HG03469 (cell line): Measurements from ENCODE around the gene GIPC1.
"Not testable (repeated sequence)": the region's sequence is repeated elsewhere in the genome, so short reads cannot be mapped to it uniquely, and the experiment has no call there.

ENCODE experiments used
- ATAC-seq: cut with Tn5 transposase; IDR thresholded peaks from one replicate; pipeline ENCODE4 v1.9.1; 2021; ENCODE audit warnings: mild to moderate bottlenecking, moderate library complexity, moderate number of reproducible peaks; ENCODE audit not compliant: unreplicated experiment

Gene GIPC1

GRCh38 chr19:14472202-14472938, 23.6 kb downstream of the GIPC1 start:
- no peak for ATAC-seq

- no peak for ATAC-seq
These were observed 24.3 kb downstream of the GIPC1 start for GRCh38 chr19:14471436-14472187.

GRCh38 chr19:14470031-14470876, 25.7 kb downstream of the GIPC1 start:
- no peak for ATAC-seq

GRCh38 chr19:14467816-14468215, 28.1 kb downstream of the GIPC1 start:
- ATAC-seq, result no peak

DNA sequence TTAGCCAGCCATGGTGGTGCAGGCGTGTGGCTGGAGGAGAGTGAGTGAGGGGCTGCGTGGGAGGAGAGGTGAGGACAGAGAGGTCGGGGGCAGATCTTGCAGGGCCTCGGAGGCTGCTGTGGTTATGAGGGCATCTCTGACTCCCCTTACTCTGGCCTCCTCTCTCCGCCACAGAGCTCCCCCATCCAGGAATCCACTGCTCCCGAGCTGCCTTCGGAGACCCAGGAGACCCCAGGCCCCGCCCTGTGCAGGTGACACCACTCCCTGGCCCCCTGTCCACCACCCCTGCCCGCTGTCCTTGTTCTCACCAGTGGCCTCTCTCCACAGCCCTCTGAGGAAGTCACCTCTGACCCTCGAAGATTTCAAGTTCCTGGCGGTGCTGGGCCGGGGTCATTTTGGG, 28.5 kb downstream of the GIPC1 start:
- ATAC-seq, result no peak

DNA sequence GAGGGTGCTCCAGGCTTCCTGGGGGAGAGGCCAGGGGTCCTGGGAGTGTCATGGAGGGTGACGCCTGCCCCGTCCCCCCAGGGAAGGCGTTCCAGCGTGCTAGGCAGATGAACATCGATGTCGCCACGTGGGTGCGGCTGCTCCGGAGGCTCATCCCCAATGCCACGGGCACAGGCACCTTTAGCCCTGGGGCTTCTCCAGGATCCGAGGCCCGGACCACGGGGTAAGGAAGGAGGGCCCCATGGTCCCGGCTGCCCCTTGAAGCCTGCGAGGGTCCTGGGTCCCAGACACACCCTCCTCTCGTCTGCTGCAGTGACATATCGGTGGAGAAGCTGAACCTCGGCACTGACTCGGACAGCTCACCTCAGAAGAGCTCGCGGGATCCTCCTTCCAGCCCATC, 32.2 kb downstream of the GIPC1 start:
- ATAC-seq, result no peak

GRCh38 chr19:14462401-14462800, 33.5 kb downstream of the GIPC1 start:
- ATAC-seq, result not testable (repeated sequence)

DNA sequence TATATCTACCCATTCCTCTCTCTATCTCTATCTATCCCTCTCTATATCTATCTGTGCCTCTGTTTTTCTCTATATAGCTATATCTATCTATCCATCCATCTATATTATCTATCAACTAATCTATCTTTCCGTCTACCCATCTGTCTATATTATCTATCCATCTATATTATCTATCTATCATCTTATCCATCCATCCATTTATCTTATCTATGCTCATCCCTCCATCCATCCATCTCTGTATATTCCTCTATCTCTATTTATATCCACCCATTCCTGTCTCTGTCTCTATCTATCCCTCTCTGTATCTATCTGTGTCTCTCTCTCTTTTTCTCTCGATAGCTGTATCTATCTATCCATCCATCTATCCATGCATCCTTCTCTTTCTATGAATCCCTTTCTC, 35.0 kb downstream of the GIPC1 start:
- ATAC-seq, result no peak

GRCh38 chr19:14459703-14460102, 36.2 kb downstream of the GIPC1 start:
- no peak for ATAC-seq

DNA sequence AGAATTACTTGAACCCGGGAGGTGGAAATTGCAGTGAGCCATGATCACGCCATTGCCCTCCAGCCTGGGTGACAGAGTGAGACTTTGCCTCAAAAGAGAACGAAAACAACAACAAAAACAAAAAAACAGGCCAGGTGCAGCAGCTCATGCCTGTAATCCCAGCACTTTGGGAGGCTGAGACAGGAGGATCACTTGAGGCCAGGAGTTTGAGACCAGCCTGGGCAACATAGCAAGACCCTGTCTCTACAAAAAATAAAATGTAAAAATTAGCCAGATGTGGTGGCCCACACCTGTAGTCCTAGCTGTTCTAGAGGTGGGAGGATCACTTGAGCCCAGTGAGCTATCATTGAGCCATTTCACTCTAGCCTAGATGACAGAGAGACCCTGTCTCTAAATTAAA, 43.6 kb downstream of the GIPC1 start:
- ATAC-seq, result not testable (repeated sequence)

DNA sequence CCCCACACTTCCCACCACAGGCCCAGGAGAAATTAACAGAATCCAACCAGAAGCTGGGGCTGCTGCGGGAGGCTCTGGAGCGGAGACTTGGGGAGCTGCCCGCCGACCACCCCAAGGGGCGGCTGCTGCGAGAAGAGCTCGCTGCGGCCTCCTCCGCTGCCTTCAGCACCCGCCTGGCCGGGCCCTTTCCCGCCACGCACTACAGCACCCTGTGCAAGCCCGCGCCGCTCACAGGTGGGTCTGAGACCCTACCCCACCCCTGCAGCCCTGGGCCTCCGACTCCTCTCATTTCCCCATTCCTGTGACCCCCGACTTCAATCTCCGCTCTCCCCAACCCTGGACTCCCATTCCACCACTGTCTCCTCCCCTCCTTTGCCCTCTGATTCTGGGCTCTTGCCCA, 45.1 kb downstream of the GIPC1 start:
- no peak for ATAC-seq

DNA sequence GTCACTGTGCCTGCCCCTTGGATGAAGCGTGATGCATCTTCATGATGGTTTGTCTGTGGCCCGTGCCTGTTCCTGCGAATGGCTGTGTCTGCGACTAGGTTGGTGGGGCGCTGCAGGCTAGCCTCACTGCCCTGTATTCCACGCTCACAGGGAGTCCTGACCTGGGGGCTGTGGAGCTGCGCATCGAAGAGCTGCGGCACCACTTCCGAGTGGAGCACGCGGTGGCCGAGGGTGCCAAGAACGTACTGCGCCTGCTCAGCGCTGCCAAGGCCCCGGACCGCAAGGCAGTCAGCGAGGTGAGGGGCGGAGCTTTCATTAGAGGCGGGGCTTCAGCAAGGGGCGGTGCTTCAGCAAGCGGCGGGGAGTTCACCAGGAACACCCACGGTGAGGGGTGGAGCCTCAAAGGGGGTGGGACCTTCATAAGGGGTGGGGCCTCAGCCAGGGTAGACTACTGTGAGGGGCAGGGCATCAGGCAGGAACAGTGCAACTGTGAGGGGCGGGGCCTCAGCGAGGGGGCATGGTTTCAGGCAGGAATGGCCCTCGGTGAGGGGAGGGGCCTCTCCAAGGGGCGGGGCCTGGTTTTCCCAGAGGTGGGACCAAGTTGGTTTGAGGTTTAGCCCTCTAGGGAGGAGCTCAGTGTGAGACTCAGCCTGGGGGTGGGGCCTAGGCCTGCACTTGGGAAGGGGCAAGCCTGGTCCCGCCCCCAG, 45.6 kb downstream of the GIPC1 start:
- no peak for ATAC-seq

DNA sequence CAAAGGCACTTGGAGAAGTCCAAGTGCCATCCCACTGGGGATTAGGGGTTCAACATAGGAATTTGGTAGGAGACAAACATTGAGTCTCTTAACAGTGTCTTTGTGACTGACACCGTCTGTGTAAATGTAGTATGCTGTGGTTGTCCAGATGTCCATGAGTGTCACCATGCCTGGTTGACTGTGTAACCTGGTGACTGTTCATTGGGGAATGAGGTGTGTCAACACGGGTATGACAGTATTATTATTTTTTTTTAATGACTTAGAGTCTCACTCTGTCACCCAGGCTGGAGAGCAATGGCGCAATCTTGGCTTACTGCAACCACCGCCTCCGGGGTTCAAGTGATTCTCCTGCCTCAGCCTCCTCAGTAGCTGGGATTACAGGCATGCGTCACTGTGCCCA, 46.6 kb downstream of the GIPC1 start:
- ATAC-seq, result no peak

DNA sequence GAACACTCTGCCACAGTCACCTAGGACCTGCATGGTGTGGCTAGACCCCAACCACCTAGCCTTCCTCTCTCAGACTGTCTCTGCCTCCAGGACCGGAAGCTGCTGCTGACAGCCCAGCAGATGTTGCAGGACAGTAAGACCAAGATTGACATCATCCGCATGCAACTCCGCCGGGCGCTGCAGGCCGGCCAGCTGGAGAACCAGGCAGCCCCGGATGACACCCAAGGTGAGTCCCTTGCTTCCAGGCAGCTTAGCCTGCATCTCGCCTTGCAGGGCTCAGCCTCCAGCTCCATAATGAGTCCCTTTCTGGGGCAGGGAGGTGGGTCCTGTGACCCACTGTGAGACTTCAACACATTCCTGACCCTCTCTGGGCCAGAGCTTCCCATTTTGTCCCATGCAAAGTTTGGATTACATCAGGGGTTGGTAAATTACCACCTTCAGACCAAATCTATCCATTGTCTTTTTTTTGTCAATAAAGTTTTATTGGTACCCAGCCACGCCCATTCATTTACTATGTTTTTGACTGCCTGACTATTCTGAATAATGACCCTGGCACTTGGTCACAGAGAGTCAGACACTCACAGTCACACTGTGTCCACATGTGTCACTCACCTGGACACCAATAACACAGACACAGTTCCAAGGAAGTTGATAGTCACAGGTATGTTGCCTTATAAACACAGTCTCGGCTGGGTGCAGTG, 49.4 kb downstream of the GIPC1 start:
- ATAC-seq, result no peak

GRCh38 chr19:14443632-14444216, 52.2 kb downstream of the GIPC1 start:
- ATAC-seq, result no peak

GRCh38 chr19:14442891-14443631, 52.9 kb downstream of the GIPC1 start:
- ATAC-seq, result no peak

DNA sequence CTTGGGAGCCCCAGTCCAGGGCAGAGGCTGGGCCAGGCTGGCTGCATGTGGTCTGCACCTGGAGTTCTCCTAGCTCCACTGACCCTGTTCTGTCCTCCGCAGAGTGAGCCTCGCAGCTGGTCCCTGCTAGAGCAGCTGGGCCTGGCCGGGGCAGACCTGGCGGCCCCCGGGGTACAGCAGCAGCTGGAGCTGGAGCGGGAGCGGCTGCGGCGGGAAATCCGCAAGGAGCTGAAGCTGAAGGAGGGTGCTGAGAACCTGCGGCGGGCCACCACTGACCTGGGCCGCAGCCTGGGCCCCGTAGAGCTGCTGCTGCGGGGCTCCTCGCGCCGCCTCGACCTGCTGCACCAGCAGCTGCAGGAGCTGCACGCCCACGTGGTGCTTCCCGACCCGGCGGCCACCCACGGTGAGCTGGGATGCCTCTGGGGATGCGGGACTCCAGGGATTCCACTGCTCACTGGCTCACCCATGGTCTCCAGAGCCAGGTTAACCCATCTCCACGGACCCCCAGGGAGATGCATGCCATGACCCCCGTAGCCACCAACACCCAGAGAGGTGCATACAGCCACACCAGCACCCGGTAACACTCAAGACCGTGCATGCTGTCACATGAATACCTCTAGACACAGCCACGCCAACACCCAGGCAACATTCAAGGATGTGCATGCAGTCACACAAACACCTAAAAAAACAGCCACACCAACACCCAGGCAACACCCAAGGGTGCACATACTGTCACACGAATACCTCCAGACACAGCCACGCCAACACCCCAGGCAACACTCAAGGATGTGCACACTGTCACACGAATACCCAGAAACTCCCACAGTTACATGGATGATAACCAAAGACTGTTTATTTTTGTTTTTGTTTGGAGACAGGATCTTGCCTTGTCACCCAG, 54.6 kb downstream of the GIPC1 start:
- no peak for ATAC-seq

DNA sequence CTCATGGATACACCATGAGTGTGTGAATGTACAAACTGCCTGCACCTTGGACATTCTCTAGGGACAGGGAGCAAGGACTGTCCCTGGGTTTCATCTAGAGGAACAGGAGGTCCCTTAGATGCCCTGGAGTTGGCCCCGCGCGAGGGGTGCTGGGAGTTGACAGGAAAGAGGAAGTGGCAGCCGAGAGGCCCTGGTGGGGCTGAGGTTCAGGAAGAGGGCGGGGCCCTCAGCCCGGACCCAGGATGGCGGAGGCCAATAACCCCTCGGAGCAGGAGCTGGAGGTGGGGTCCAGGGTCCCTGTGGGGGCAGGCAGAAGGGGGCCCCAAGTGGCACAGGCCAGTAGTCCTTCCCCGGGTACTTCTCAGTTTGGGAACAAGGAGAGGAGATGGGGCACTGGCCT, 55.9 kb downstream of the GIPC1 start:
- peak; percentile 47 for ATAC-seq
